Smooth muscle cell (in vitro differentiated cells): ENCODE results near the gene HDAC9. TPM values are rescaled to one million over a fixed set of nuclear protein-coding genes. Genes with fewer than 3 reads are reported as not detected.

Experiments used
- DNase-seq: peaks from one replicate; lab custom pipeline; 2025; ENCODE audit not compliant: unreplicated experiment; lab: John Stamatoyannopoulos, UW
- H2AFZ ChIP-seq: fragments of 200-600 bp; sonication (generic); 2 replicates; pipeline ENCODE4 v1.6.0; 2016; ENCODE audit warnings: antibody characterized with exemption, low read depth, mild to moderate bottlenecking
- H3F3A ChIP-seq: fragments of 200-600 bp; sonication (generic); 2 replicates; pipeline ENCODE4 v1.6.0; 2017; ENCODE audit warnings: antibody characterized with exemption, low read depth
- H3K27ac ChIP-seq: fragments of 200-600 bp; sonication (generic); 2 replicates; pipeline ENCODE4 v1.5.1; 2016; ENCODE audit warnings: low read depth, mild to moderate bottlenecking
- H3K27me3 ChIP-seq: fragments of 200-600 bp; sonication (generic); 2 replicates; pipeline ENCODE4 v1.6.1; 2016; ENCODE audit warnings: low read depth, mild to moderate bottlenecking
- H3K36me3 ChIP-seq: fragments of 200-600 bp; sonication (generic); 2 replicates; pipeline ENCODE4 v1.5.1; 2016; ENCODE audit warnings: low read depth
- H3K4me1 ChIP-seq: fragments of 200-600 bp; sonication (generic); 2 replicates; pipeline ENCODE4 v1.5.1; 2016; ENCODE audit warnings: low read depth
- H3K4me2 ChIP-seq: fragments of 200-600 bp; sonication (generic); 2 replicates; pipeline ENCODE4 v1.6.0; 2016; ENCODE audit warnings: mild to moderate bottlenecking
- H3K4me3 ChIP-seq: fragments of 200-600 bp; sonication (generic); 2 replicates; pipeline ENCODE4 v1.5.1; 2016; ENCODE audit warnings: mild to moderate bottlenecking
- H3K79me2 ChIP-seq: fragments of 200-600 bp; sonication (generic); 2 replicates; pipeline ENCODE4 v1.6.0; 2016; ENCODE audit warnings: low read depth, mild to moderate bottlenecking
- H3K9ac ChIP-seq: fragments of 200-600 bp; sonication (generic); 2 replicates; pipeline ENCODE4 v1.6.0; 2016; ENCODE audit warnings: low read depth
- H3K9me3 ChIP-seq: fragments of 200-600 bp; sonication (generic); replicated peaks from 2 replicates; pipeline ENCODE4 v1.5.1; 2016; ENCODE audit warnings: low read depth
- H4K20me1 ChIP-seq: fragments of 200-600 bp; sonication (generic); 2 replicates; pipeline ENCODE4 v1.6.0; 2016; ENCODE audit warnings: low read depth
- WGBS: methylation state at CpG from one replicate; pipeline ENCODE4 v1.1.7; 2016; ENCODE audit warnings: low lambda C conversion rate; 5-methylcytosine and 5-hydroxymethylcytosine counted together
- polyA plus RNA-seq: library from polyadenylated mRNA; unstranded; fragments of >200 nt; fragmentation: Nextera tagmentation; extraction: Ambion mirVana; gene quantifications from 2 replicates; pipeline ENCODE4 v1.2.1, GENCODE V29; 2016
- total RNA-seq: library from RNA; depleted of rRNA; stranded (reverse); fragments of >200 nt; gene quantifications from 2 replicates; pipeline ENCODE4 v1.2.3, GENCODE V29; 2014
- TF ChIP-seq, protein P1 (sequence below): fragments of 200-600 bp; sonication (generic); IDR thresholded peaks from 2 replicates; pipeline ENCODE4 v1.5.1; 2017; ENCODE audit warnings: borderline replicate concordance, mild to moderate bottlenecking, antibody characterized with exemption; ENCODE audit not compliant: insufficient read depth, poor library complexity, severe bottlenecking

The HDAC9 gene
- total and polyA plus RNA-seq, 2 experiments from 2014 or later: 2.2 to 7.1 TPM

DNA sequence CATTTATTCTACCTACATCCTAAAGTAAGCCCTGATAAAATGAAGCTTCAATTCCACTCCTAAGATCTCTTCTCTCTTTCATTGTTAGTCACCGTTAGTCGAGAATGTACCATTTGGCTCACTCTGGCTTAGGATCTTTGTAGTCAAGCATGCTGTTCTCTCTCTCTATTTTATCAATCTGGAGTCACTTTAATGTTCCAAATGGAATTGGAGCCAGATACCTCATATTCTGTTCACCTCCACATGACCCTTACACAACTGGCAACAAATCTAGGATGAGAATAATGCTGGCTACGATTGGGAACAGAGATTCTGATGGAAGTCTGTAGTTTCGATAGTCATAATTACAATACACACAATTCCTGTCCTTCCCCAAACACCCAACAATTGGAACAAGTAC lies 408.1 kb downstream of the HDAC9 start:
- Histone ChIP-seq H3K4me2 (no peak overlapping the region), H3F3A (no peaks in the 10 kb centered on the region), H2AFZ (no peak overlapping the region), H3K9me3 (no peaks in the 10 kb centered on the region), H3K36me3 (no peaks in the 10 kb centered on the region), H4K20me1 (no peaks in the 10 kb centered on the region), H3K4me1 (no peaks in the 10 kb centered on the region), H3K79me2 (no peaks in the 10 kb centered on the region), H3K4me3 (no peak overlapping the region), H3K27me3 (no peaks in the 10 kb centered on the region), H3K27ac (no peak overlapping the region), H3K9ac (no peak overlapping the region)
- TF ChIP-seq, protein P1, sequence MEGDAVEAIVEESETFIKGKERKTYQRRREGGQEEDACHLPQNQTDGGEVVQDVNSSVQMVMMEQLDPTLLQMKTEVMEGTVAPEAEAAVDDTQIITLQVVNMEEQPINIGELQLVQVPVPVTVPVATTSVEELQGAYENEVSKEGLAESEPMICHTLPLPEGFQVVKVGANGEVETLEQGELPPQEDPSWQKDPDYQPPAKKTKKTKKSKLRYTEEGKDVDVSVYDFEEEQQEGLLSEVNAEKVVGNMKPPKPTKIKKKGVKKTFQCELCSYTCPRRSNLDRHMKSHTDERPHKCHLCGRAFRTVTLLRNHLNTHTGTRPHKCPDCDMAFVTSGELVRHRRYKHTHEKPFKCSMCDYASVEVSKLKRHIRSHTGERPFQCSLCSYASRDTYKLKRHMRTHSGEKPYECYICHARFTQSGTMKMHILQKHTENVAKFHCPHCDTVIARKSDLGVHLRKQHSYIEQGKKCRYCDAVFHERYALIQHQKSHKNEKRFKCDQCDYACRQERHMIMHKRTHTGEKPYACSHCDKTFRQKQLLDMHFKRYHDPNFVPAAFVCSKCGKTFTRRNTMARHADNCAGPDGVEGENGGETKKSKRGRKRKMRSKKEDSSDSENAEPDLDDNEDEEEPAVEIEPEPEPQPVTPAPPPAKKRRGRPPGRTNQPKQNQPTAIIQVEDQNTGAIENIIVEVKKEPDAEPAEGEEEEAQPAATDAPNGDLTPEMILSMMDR: no peak
- no peak for DNase-seq
- WGBS: 85% methylated on average over 4 of the region's 4 CpGs

DNA sequence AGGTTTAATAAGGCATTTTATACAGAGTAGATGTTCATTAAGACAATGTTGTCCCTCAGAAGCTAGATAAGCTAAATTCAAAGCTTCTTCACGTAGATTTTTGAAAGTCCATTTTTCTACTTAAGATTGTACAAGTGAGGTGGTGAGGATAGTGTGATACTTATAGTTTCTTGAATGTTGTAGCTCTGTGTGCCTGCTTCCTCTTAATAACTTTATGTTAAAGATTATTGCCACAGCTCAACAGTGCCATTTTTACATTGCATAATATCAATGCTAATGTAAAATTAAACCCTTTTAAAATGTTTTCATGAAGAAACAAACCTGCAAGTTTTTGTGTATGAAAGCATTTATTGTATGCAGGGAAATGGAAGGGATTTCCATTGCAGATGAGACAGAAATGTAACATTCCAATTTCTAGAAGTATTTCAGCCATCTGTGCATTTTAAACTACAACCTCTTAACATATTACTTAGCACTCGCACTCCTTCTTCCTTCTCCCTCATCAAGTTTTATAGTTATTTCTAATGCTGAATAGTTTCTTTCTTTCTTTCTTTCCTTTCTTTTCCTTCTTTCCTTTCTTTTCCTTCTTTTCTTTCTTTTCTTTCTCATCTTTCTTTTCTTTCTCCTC lies 409.9 kb downstream of the HDAC9 start:
- Histone ChIP-seq H2AFZ (no peak overlapping the region), H4K20me1 (no peaks in the 10 kb centered on the region), H3K27me3 (no peaks in the 10 kb centered on the region), H3K79me2 (no peaks in the 10 kb centered on the region), H3K4me1 (no peaks in the 10 kb centered on the region), H3K9me3 (no peaks in the 10 kb centered on the region), H3K36me3 (no peaks in the 10 kb centered on the region), H3K4me3 (no peak overlapping the region), H3K27ac (no peak overlapping the region), H3K4me2 (no peak overlapping the region), H3K9ac (no peak overlapping the region), H3F3A (no peaks in the 10 kb centered on the region)
- TF ChIP-seq, protein P1: no peak
- no peak for DNase-seq
- 91% methylated on average over 2 of the region's 2 CpGs for WGBS

DNA sequence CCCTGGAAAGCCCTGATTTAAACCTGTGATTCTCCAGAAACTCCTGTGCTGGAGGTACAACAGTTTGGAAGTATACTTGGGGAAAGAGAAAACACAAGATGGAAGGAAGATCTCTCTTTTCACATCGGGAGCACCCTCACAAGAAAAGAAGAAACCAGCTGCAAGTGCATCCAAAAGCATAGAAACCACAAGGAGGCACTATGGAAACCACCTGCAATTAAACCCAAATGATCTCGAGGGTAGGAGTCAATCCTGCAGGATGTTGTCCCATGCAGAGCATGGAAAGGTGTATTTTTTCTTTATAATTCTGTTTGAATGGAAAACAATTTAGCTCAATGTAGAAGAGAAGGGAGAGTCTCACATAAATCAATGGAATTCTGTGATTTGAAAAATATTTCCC lies 411.4 kb downstream of the HDAC9 start:
- 56% methylated on average over 2 of the region's 2 CpGs for WGBS
- no peaks in the 10 kb centered on the region for H3F3A ChIP-seq
- no peak overlapping the region for H3K27ac ChIP-seq
- no peak overlapping the region for H3K4me2 ChIP-seq
- no peak overlapping the region for H2AFZ ChIP-seq
- no peak overlapping the region for H3K9ac ChIP-seq
- no peak for DNase-seq
- H3K9me3 ChIP-seq: no peaks in the 10 kb centered on the region
- H3K27me3 ChIP-seq: no peaks in the 10 kb centered on the region
- H4K20me1 ChIP-seq: no peaks in the 10 kb centered on the region
- no peaks in the 10 kb centered on the region for H3K4me1 ChIP-seq
- H3K79me2 ChIP-seq: no peaks in the 10 kb centered on the region
- TF ChIP-seq, protein P1: no peak
- no peaks in the 10 kb centered on the region for H3K36me3 ChIP-seq
- no peak overlapping the region for H3K4me3 ChIP-seq

DNA sequence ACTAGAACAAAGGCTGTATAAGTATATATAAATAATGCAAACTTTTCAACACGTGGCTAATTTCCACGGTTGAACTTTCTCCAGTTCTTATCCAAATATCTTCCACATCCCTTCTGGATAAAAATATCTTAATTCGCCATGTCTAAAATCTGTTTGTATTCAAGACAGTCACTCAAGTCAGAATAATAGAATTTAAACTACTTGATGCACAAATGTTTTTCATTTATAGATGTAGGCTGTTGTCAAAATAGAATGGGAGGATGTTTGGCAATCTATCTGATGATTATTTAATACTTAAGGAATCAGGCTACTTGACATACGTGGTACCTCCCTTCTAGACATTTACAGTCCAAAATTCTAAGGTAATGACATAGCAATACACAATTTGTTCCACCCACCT lies 417.6 kb downstream of the HDAC9 start:
- Histone ChIP-seq H3K36me3 (no peaks in the 10 kb centered on the region), H4K20me1 (no peaks in the 10 kb centered on the region), H3K27me3 (no peaks in the 10 kb centered on the region), H3K9me3 (no peaks in the 10 kb centered on the region), H3K4me1 (no peaks in the 10 kb centered on the region), H3K27ac (no peak overlapping the region), H3K79me2 (no peaks in the 10 kb centered on the region), H2AFZ (no peak overlapping the region), H3K9ac (no peak overlapping the region), H3K4me2 (no peak overlapping the region), H3K4me3 (no peak overlapping the region), H3F3A (no peaks in the 10 kb centered on the region)
- WGBS: 96% methylated on average over 4 of the region's 4 CpGs
- no peak for DNase-seq
- TF ChIP-seq, protein P1: no peak
